HG02678 (cell line): ENCODE measurements around the gene EVL.
"Not testable (repeated sequence)": the region's sequence is repeated elsewhere in the genome, so short reads cannot be mapped to it uniquely, and the experiment has no call there.

Experiments used
- ATAC-seq: cut with Tn5 transposase; IDR thresholded peaks from one replicate; pipeline ENCODE4 v1.9.1; 2021; ENCODE audit warnings: mild to moderate bottlenecking, moderate library complexity; ENCODE audit not compliant: unreplicated experiment

The EVL gene

DNA sequence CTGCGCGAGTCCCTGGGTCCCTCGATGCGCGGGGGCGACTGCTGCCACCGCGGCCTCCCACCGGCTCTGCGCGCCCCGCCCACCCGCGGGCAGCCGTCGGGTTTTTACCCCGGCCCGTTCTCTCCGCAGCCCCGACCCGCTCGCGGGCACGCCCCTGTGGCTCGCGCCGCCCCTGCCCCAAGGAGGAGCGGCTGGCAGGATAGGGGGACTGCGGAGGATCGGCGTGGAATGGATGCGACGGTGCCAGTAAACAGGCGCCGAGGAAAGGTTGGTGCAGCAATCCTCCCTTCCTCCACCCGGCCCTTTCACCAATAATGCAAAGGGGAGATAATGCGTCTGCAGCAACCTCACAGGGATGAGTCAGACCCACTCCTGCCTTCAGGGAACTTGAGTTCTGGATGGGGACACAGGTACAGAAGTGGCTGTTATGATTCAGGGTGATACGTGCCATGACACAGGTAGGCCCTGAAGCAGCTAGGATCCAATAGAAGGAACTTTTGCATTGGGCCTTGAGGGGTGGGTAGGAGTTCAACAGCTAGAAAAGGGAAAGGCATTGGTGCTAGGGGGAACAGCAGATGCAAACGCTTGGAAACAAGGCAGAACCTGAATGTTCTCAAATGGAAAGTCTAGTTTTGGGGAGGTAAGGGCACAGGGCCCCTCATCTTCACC, 94.8 kb downstream of the EVL start:
- ATAC-seq = peak; percentile 10

DNA sequence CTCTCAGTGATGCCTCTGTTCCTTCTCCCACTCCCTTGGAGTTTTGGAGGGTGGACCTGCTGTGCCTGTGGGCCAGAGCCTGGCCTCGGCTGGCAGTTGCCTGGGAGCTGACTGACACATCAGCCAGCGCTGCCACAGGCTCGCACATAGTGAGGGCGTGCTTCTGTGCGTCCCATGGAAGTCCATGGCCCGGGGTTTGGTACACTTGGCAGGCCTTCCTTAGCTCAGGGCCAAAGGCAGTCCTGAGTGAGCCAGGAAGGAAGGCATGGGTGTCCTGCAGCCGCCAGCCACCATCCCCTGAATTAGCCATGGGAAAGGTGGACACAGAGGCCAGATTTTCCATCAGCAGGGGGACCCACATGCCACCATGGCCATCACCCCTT, 95.3 kb downstream of the EVL start:
- ATAC-seq = no peak

GRCh38 chr14:100165376-100165775, 100.2 kb downstream of the EVL start:
- ATAC-seq = no peak

DNA sequence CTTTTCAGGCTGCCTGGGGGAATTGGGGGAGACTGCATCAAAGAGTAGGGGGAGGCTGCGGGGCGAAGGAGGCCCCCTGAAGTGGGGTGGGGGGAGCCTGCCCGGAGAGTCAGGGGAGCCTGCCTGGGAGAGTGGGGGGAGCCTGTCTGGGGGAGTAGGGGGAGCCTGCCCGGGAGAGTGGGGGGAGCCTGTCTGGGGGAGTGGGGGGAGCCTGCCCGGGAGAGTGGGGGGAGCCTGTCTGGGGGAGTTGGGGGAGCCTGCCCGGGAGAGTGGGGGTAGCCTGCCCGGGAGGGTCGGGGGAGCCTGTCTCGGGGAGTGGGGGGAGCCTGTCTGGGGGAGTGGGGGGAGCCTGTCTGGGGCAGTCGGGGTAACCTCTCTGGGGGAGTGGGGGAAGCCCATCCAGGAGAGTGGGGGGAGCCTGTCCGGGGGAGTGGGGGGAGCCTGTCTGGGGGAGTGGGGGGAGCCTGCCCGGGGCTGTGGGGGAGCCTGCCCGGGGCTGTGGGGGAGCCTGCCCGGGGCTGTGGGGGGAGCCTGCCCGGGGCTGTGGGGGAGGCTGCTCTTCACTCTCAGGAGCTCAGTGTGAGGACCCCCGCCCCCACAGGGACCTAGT, 100.7 kb downstream of the EVL start:
- ATAC-seq = no peak

- ATAC-seq = no peak
Measured at GRCh38 chr14:100168506-100168905, 103.3 kb downstream of the EVL start.

GRCh38 chr14:100170880-100171279, 105.7 kb downstream of the EVL start:
- no peak for ATAC-seq

DNA sequence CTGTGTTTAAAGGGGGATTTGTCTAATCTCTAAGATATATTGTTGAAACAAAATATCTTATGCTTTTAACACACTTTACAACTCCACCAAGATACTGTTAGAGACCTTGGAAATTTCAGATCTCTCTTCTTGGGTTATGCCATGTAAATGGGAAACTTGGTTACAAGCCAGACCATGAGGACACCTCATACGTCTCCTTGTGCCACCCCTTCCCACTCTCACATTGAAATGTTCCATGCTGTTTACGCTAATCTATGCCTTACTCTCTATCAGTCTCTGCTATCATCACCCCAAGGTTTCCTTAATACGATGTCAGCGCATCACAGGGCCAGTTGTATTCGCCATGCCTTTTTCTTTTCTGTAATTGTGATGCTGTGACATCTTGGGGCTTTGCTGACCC, 107.6 kb downstream of the EVL start:
- ATAC-seq = no peak

GRCh38 chr14:100173353-100173752, 108.1 kb downstream of the EVL start:
- no peak for ATAC-seq

DNA sequence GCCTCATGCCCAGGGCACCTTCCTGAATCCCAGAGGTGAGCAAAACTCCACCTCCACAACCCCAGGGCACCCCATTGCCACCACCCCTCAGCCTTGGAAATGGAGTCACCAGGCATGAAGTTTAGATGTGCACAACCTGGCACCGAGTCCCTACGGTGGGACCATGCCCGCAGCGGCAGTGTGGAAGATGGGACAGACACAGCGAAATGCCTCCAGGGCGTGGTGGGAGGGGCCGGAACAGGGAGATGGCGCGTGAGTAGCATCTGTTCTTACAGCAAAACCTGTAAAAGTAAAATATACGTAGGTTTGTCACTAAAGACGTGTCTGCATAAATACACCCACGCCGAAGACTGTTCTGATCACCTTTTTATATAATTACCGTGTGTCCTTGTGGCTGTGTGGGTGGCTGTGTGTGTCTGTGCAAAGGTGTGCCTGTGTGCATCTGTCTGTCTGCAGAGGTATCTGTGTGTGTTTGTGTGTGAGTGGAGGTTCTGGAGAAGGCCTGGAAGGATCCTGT, 111.6 kb downstream of the EVL start:
- ATAC-seq = no peak

GRCh38 chr14:100178691-100179090, 113.5 kb downstream of the EVL start:
- no peak for ATAC-seq

DNA sequence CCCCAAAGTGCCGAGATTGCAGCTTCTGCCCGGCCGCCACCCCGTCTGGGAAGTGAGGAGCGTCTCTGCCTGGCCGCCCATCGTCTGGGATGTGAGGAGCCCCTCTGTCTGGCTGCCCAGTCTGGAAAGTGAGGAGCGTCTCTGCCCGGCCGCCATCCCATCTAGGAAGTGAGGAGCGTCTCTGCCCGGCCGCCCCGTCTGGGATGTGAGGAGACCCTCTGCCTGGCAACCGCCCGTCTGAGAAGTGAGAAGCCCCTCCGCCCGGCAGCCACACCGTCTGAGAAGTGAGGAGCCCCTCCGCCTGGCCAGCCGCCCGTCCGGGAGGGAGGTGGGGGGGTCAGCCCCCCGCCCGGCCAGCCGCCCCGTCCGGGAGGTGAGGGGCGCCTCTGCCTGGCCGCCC, 115.4 kb downstream of the EVL start:
- not testable (repeated sequence) for ATAC-seq

DNA sequence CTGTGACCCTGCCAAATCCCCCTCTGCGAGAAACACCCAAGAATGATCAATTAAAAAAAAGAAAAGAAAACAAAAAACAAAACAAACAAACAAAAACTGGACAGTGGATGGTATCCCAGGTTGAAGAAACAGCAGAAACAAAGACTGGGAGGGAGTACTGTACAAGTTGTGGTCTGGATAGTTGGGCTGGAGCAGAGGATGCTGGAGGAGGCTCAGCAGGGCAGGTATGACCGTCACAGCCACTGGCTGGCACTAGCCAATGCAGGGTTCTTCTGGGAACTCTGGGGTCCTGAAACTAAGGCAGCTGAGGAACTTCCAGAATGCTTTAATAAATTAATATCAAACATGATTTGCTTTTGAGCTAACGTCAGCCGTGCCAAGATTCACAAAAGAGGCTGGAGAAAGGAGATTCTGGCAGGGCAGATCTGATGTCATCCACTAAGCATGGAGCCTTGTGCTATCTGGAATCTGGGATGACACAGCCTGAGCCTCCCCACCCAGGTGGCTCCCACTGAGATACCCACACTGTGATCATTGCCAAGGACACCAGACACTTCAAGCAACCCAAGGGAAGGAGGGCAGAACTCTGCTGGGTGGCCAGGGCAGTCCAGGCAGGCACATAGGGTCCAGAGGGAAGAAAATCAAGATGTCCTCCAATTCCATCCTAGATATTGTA, 116.8 kb downstream of the EVL start:
- ATAC-seq = not testable (repeated sequence)

DNA sequence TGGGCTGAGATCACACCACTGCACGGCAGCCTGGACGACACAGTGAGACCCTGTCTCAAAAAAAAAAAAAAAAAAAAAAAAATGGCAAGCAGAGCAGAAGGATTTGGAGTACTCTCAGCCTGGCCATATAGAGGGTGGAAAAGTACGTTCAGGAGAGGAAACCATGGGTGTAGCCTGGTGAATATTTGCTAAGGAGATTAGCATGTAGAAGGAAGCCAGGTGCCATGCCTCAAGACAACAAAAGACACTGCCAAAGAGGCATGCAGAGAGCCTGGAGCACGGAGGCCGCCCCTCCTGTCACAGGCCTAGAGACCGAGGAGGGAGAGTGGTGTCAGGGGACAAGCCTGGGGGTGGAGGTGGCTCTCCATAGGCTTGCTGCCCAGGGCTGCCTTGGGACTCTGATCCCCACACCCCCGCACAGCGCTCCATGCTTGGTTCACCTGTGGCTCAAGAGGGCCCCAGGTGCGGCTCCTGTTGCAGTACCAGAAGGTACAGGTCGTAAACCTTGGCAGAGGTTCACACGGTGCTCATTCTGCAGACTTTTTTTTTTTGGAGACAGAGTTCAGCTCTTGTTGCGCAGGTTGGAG, 122.1 kb downstream of the EVL start:
- no peak for ATAC-seq

DNA sequence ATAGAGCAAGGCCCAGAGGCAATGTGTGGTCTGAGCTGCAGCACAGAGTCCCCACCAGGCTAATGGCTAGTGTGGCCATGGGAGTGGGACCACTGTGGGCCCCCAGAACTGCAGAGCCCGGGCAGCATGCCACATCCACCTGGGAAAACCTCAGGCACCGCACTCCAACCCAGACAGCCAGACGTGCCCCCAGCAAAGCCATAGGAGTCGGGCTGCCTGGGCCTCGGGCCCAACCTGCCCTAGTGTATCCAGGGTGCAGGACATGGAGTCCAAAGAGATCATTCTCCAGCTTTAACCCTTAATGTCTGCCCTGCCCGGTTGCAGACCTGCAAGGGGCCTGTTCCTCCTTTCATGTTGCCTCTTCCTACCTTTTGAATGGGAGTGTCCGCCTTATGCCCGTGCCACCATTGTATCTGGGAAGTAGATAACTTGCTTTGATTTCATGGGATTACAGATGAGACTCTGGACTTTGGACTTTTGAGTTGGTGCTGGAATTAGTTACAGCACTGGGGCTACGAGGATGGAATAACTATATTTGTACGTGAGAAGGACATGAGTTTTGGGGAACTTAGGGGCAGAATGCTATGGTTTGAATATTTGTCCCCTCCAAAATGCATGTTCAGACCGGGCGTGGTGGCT, 123.3 kb downstream of the EVL start:
- no peak for ATAC-seq

DNA sequence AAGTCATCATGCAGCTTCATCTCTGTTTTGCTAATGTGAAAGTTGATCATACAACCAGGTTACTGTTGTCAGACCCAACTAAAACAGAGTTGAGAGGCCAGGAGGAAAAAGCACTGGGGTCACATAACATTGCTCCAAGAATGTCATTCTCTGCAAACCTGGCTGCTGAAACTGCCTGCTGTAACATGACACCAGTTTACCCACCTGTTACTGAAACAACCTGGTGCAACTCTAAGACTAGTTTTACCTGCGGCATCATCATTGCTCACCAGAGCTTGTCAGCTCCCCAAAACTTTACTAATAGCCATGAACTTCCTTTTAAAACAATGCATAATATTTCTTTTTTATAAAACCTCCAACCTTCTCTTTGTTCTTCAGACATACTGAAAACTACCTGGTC, 124.9 kb downstream of the EVL start:
- no peak for ATAC-seq

- ATAC-seq = no peak
Measured at GRCh38 chr14:100191584-100192249, 126.5 kb downstream of the EVL start.

GRCh38 chr14:100192250-100192671, 127.0 kb downstream of the EVL start:
- no peak for ATAC-seq

- ATAC-seq = peak; percentile 99
Measured at GRCh38 chr14:100192672-100193416, 127.6 kb downstream of the EVL start.
